Stimulated activated CD4-positive, alpha-beta T cell treated with anti-CD3 and anti-CD28 coated beads, Interleukin-1b, Interleukin-23, amount 100 ng/mL, for 24 hours (primary cell): ENCODE measurements around the gene DAGLA.
"Not testable (repeated sequence)": the region's sequence is repeated elsewhere in the genome, so short reads cannot be mapped to it uniquely, and the experiment has no call there.

Experiments
- DNase-seq, 4 experiments: peaks; one replicate each; pipeline ENCODE4 v3.0.0-alpha.2; 2020; ENCODE audit warnings: low read depth in 4 of 4, low spot score in 1 of 4

The DAGLA gene

DNA sequence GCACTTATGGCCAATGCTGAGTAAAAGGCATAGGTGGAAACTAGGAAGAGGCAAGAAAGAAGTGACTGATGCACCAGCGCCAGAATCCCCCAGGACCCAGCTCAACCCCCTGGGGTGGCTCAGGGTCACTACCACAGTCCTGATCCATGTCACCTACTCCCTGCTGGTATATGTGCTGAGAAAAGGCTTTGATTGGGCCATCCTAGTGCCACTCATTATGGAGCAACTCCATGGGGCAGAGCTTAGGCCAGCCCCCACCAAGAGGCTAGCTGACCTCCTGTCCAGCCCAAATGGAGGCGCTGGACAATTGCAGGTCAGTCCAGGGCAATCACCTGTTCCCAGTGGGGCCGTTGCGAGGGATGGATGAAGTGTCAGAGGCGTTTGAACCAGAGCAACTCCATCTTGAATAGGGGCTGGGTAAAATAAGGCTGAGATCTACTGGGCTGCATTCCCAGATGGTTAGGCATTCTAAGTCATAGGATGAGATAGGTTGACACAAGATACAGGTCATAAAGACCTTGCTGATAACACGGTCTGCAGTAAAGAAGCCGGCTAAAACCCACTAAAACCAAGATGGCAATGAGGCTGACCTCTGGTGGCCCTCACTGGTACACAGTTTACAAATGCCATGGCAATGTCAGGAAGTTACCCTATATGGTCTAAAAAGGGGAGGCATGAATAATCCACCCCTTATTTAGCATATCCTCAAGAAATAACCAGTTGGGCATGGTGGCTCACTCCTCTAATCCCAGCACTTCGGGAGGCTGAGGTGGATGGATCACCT is 20.6 kb upstream of the DAGLA start:
- DNase-seq = no peak

DNA sequence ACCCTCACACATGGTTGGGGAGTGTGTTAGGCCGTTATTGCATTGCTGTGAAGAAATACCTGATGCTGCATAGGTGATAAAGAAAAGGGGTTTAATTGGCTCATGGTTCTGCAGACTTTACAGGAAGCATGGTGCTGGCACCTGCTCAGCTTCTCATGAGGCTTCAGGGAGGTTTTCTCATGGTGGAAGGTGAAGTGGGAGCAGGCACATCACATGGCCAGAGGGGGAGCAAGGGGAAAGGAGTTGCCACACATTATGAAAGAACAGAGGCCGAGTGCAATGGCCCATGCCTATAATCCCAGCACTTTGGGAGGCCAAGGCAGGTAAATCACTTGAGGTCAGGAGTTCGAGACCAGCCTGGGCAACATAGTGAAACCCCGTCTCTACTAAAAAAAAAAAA is 19.2 kb upstream of the DAGLA start:
- DNase-seq = not testable (repeated sequence)

DNA sequence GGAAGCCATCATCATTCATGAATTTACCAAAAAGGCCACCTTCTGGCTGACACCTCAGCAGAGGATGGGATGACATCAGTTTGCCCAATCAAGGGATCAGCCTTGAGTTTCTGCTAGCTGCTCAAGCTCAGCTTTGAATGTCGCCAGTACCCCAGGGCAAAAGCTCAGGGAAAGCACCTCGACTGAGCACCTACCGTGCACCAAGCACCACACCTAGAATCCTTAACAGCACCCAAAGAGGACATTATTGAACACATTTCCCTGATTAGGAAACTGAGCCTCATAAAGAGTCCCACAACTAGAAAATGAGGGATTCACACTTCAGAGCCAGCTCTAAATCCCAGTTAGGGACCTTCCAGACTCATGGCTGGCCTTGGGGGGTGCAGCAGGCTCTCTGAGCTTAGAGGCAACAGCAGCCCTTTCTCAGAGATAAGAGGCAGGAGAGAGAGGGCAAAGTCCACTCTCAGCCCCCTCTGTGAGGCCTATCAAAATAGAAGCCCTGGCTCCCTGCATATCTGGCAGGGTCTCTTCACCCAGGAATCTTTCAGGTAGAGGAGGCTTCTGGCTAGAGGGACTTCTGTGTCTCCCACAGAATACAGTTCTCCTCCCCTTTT is 13.4 kb upstream of the DAGLA start:
- no peak for DNase-seq

- no peak for DNase-seq
These were observed 12.4 kb upstream of the DAGLA start for GRCh38 chr11:61667684-61668305.

- DNase-seq = no peak
These were observed 10.8 kb upstream of the DAGLA start for GRCh38 chr11:61669417-61669816.

DNA sequence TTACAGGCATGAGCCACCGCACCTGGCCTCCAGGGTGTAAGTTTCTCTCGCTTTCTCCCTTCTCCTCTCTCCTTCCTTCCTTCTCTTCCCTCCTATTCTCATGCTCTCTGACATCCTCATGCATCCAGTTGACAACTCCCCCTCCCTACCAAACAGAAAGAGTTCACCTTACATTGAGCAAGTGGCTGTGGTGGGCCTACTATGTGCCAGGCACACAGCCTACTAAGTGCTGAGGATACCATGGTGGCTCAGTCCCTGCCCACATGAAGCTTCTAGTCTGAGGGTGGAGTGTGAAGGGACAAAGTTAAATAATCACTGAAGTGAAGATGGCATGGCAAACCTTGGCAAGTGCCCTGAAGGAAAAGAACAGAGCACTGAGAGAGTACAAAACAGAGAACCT is 9.6 kb upstream of the DAGLA start:
- DNase-seq = no peak

GRCh38 chr11:61671527-61671926 is 8.7 kb upstream of the DAGLA start:
- DNase-seq = no peak

- DNase-seq = not testable (repeated sequence)
These were observed 6.2 kb upstream of the DAGLA start for GRCh38 chr11:61673946-61674467.

DNA sequence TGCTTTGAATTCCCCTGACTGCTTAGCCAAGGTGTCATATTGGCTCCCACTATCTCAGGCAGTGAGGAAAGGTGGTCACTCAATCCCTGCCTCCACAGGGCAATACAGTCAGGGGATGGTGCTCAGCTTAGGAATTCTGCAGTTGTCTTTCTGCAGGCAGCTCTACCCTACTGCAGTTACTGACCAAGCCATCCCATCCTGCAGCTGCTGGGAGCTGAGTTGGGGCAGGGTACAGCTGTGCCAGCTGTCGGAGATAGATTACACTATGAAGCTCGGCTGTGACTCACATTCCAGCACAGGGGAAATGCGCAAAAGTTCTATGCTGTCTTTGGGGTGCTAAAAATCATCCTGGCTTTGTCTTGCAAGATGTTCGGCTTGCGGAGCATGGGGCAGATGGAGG is 4.4 kb upstream of the DAGLA start:
- no peak for DNase-seq

DNA sequence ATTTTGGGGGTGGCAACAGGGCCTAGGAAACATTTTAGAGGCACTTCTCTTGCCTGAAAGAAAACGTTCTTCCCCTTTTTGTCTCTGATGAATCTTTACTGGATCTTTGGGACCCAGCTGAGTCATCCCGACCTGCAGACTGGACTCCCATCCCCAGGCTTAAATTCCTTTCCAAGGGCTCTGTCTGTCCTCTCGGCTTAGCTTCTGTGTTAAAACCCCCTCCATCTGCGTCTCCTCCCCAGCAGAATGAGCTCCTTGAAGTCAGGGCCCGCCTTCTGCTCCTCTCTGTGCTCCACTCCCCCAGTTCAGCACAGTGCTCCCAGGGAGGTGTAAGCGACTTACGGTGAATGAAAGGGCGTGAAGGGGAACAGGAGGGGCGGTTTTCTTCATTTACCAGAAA is 895 bp upstream of the DAGLA start:
- DNase-seq = no peak

DNA sequence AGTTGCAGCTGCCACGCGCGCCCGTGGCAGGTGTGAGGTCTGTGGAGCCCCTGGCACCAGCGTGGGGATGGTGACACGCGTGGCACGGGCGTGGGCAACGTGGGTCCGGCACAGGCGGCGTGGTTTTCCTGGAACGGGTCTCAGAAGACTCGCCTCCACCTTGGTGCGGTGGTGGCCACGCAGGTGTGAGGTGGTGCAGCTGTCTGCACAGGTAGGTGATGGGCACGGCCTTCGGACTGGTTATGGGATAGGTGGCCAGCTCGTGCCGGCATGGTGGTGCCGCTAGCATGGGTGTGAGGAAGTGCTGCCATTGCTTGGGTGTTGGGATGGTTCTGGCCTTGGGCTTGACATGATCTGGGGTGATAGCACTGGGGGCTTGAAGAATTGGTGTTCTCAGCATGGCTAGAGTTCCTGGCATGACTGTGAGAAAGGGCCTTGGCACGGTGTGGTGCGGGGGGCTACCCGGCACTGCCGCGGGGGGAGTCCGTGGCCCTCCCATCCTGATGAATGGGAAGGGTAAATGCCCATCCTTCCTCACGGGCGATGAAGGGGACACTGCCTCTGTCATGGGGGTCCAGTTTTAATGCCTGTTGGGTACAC is 531 bp downstream of the DAGLA start:
- no peak for DNase-seq

GRCh38 chr11:61682093-61682732 is 2.0 kb downstream of the DAGLA start:
- no peak for DNase-seq

- no peak for DNase-seq
These were observed 2.9 kb downstream of the DAGLA start for GRCh38 chr11:61682906-61683675.

- no peak for DNase-seq
These were observed 4.0 kb downstream of the DAGLA start for GRCh38 chr11:61683961-61684869.

DNA sequence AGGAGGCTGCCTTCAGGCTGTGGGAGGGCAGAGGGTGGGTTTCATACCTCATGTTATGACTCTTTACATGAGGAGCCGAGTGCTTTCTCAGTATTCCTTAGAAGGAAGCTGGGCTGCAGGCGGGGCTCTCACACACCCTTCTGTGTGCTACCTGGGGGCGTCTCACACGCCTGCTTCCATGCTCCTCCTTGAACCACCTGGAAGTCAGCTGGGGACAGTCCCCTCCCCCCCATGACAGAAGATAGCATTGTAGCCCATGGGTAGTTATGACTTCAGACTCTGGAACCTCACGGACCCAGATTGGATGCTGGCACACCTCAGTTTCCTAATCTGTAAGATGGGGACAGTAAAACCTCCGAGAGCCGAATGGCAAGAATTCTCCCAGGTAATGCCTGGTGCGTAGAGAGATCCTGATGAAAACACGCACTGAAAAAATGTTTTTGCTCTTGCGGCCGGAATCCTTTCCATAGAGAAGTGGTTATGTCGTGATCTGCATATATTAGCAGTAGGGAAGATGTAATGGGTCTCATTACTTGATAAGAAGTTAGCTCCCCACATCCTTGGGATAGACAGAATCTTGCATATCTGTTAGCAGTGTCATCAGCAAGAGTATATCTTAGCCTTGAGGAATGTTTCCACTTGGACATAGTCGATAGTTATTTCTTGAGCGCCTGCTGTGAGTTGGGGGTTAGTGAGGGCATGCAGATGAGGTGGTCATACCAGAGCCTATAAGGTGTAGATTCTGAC is 4.9 kb downstream of the DAGLA start:
- DNase-seq = no peak

DNA sequence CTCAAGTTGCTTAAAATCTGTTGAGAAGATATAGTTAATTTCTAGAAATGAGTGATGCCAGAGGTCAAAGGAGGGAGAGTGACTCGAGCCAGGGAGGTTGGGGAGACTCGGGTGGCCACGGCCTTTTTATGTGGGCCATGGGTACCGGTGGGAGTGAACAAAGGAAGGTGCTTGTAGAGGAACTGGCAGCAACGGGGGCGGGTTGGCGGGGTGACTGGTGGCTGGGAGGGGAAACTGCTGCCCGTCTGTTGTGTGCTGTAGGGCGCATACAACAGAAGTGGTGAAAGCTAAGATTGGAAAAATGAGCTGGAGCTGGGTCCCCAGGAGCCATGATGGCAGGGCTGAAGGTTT is 5.4 kb downstream of the DAGLA start:
- no peak for DNase-seq

DNA sequence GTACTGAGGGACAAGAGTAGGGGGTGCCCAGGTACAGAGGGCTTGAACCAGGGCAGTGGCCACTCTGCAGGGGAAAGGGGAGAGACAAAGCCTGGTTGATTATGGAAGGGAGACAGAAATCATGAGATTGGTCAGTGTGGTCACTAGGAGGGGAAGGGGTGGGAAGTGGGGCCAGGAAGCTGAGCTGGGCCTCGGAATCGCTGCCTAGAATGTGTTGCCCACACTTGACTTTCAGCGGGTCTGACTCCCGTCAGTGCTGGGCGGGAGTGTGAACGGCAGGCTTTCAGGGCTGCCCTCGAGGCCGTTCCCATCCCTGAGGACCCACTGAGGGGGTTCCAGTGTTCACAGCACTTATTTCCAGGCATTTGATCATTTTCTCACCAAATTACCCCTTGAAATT is 5.9 kb downstream of the DAGLA start:
- DNase-seq = no peak

DNA sequence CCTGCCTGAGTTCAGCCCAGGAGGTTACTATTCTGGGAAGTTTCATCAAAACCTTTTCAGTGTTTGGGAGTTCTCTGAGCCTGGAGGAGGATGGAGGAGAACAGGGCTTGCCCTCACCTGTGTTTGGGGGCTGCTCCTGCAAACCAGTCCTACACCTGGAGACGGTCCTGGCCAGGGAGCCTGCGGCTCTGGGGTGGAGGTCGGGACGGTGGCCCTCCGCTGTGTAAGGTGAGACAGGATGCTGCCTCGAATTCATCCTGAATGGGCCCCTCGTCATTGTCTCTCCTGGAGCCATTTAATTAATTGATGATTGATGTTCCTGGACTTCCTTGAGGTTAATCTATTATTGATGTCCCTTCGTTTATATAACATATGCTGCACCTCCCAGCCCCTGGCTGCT is 6.3 kb downstream of the DAGLA start:
- DNase-seq = no peak

GRCh38 chr11:61687420-61687819 is 7.2 kb downstream of the DAGLA start:
- DNase-seq = no peak
